Stimulated activated naive CD8-positive, alpha-beta T cell treated with anti-CD3 and anti-CD28 coated beads, Interleukin-15, Interleukin-2, amounts not matched to agents 100 ng/mL and 50 ng/mL, for 24 hours (primary cell): Measurements from ENCODE around the gene PARP1.
"Not testable (repeated sequence)": the region's sequence is repeated elsewhere in the genome, so short reads cannot be mapped to it uniquely, and the experiment has no call there.

Experiments used
- H3K27ac Mint-ChIP-seq: one replicate; pipeline ENCODE4 v1.8.0; 2021; ENCODE audit warnings: mild to moderate bottlenecking, mixed read lengths
- H3K27me3 Mint-ChIP-seq: one replicate; pipeline ENCODE4 v1.8.0; 2021; ENCODE audit warnings: mixed read lengths
- H3K36me3 Mint-ChIP-seq: one replicate; pipeline ENCODE4 v1.8.0; 2021; ENCODE audit warnings: low read depth, mixed read lengths
- H3K4me1 Mint-ChIP-seq: one replicate; pipeline ENCODE4 v1.8.0; 2021; ENCODE audit warnings: low read depth, mixed read lengths
- H3K4me3 Mint-ChIP-seq: one replicate; pipeline ENCODE4 v1.8.0; 2021; ENCODE audit warnings: mild to moderate bottlenecking, mixed read lengths
- H3K9me3 Mint-ChIP-seq: one replicate; pipeline ENCODE4 v1.8.0; 2021; ENCODE audit warnings: mixed read lengths

Gene PARP1

DNA sequence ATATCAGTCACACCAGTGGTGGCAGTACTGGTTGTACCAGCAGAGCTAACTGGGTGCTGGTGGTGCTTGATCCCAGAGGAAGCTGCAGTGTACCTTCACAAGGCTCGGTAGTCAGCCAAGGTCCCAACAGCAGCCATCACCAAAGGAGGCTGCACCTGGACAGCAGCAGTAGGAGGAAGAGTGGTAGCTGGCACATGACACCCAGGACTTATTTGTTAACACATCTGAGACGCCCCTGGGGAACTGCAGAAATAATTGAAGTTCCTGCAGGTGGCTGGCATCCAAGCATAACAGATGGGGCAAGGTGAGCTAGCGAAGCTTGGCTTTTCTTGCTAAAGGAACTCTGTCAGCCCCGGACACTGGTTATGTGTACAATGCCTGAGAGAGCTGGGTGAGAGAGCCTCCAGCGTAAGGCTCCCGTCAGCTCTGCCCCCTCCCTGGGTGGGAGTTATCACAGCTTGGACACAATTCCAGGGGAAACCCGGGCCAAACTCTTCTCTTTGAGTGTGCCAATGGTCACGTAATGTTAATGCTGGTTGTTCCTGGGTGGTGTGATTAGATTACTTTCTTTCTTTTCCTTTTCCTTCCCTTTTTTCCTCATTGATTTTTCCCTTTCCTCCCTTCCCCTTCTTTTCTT is 29.1 kb upstream of the PARP1 start:
- Mint-ChIP-seq H3K9me3 (no peaks in the 10 kb centered on the region), H3K27ac (no peak overlapping the region), H3K27me3 (no peaks in the 10 kb centered on the region), H3K36me3 (no peaks in the 10 kb centered on the region), H3K4me1 (no peaks in the 10 kb centered on the region), H3K4me3 (no peak overlapping the region)

DNA sequence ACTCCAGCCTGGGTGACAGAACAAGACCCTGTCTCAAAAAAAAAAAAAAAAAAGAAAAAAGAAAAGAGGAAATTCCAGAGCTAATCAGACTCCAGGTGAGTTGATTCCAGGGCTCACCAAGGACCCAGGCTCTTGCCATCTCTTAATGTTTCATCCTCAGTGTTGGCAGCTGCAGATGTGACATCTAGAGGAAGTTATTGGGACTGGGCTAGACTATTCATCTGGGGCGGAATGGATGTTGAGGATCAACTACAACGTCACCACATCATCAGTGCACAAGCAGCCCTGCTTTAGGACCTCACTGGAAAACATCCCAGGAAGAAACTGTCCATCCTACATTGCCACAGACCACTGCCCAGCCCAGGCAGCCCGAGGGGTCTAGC is 28.6 kb upstream of the PARP1 start:
- Mint-ChIP-seq H3K4me3 (no peak overlapping the region), H3K9me3 (no peaks in the 10 kb centered on the region), H3K36me3 (no peaks in the 10 kb centered on the region), H3K4me1 (no peaks in the 10 kb centered on the region), H3K27ac (no peak overlapping the region), H3K27me3 (no peaks in the 10 kb centered on the region)

DNA sequence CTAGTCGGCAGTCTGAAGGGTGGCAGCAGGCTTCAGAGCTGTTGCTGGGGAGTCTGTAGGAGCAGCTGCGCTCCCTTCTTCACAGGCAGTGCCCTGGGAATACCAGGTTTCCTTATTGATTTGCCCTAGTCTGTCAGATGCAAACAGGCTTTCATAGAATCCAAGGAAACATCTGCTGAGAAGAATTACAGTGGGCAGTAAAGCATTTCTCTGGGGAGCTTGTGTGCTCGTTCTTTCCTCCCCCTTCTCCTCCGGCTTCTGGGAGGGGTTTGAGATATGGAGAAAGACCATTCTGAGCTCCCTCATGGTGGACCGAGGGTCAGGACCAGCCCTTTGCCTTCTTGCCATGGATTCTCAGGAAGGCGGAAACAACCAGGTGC is 25.4 kb upstream of the PARP1 start:
- H3K27ac Mint-ChIP-seq, result no peak overlapping the region
- H3K36me3 Mint-ChIP-seq, result no peaks in the 10 kb centered on the region
- H3K27me3 Mint-ChIP-seq, result no peaks in the 10 kb centered on the region
- peaks cover 9% of the 10 kb centered on the region for H3K4me1 Mint-ChIP-seq
- H3K4me3 Mint-ChIP-seq, result no peak overlapping the region
- H3K9me3 Mint-ChIP-seq, result no peaks in the 10 kb centered on the region

DNA sequence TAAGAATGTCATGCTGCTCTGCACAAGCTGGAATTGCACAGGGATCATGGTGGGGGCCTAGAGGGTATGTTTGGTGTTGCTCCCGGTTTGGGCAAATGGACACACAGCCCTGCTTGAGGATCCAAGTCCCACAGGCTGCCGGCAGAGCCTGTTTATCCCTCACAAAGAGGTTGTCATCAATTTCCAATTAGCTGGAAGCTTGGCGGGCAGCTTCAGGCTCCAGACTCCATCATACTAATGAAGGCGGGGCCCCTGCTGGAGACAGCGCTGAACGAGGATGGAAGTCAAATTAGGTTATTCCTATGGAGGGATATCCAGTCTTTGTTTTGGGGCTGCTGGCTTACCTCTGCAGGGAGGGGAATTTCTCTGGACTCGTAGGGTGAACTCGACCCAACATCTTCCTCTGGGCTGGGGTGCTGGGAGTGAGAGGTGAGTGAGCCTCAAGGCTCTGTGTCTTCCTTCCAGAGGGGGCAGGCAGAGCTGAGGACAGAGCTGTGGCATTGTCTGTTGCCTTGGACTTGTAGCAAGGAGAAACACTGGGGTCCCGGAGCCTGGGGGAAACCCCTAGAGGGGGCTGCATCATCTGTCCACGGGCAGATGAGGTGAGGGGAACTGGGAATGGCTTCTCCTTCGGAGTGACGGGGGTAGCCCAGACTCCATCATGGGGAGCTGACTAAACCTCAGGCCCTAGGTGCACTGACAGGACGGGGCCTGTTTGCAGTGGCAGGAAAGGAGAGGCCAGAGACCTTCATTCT is 24.9 kb upstream of the PARP1 start:
- Mint-ChIP-seq H3K4me1 (peaks cover 9% of the 10 kb centered on the region), H3K27ac (no peak overlapping the region), H3K4me3 (no peak overlapping the region), H3K36me3 (no peaks in the 10 kb centered on the region), H3K9me3 (no peaks in the 10 kb centered on the region), H3K27me3 (no peaks in the 10 kb centered on the region)

DNA sequence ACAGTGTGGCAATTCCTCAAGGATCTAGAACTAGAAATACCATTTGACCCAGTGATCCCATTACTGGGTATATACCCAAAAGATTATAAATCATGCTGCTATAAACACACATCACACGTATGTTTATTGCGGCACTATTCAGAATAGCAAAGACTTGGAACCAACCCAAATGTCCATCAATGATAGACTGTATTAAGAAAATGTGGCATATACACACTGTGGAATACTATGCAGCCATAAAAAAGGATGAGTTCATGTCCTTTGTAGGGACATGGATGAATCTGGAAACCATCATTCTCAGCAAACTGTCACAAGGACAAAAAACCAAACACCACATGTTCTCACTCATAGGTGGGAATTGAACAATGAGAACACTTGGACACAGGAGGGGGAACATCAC is 24.0 kb upstream of the PARP1 start:
- not testable (repeated sequence) for H3K27ac Mint-ChIP-seq, H3K36me3 Mint-ChIP-seq, H3K27me3 Mint-ChIP-seq, H3K4me3 Mint-ChIP-seq, H3K9me3 Mint-ChIP-seq
- H3K4me1 Mint-ChIP-seq, result peaks cover 15% of the 10 kb centered on the region

DNA sequence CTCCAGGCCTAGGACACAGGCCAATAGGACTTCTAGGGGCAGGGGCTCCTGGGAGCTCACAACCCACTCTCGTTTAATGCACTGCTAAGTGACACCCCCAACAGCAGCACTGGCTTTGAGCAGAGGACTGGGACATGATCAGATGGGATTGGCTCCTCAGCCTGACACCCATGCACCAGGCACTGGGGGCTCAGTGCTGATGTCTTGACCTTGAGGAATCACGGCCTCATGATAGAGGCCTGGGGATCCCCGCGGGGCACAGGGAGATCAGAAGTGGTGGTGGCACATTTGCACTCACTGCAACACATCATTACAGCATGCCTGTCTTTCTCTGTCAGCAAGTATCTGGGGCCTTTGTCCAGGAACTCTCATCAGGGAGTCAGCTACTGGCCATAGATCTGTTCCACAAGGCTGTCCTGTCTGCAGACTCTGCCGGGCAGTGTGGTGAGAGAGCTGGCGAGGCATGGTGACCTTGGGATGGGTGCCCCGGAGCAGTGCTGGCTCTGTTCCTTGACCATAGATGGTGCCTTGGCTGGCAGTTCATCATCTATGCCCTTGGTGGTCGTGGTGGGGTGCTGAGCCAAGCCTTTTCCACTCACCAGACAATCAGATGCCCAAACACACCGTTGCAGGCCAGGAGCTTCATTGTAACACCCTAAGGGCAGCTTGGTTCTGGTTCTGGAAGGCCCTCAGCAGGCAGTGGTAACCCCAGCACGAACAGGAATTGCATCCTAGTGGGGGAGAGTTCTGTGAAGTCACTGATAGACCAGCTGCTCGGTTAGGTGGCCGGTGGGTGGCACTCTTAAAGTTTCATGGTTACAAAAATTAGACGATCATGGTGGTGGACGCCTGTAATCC is 22.2 kb upstream of the PARP1 start:
- H3K9me3 Mint-ChIP-seq, result no peaks in the 10 kb centered on the region
- H3K27me3 Mint-ChIP-seq, result no peaks in the 10 kb centered on the region
- H3K27ac Mint-ChIP-seq, result no peak overlapping the region
- peaks cover 24% of the 10 kb centered on the region for H3K4me1 Mint-ChIP-seq
- H3K36me3 Mint-ChIP-seq, result no peaks in the 10 kb centered on the region
- no peak overlapping the region for H3K4me3 Mint-ChIP-seq

DNA sequence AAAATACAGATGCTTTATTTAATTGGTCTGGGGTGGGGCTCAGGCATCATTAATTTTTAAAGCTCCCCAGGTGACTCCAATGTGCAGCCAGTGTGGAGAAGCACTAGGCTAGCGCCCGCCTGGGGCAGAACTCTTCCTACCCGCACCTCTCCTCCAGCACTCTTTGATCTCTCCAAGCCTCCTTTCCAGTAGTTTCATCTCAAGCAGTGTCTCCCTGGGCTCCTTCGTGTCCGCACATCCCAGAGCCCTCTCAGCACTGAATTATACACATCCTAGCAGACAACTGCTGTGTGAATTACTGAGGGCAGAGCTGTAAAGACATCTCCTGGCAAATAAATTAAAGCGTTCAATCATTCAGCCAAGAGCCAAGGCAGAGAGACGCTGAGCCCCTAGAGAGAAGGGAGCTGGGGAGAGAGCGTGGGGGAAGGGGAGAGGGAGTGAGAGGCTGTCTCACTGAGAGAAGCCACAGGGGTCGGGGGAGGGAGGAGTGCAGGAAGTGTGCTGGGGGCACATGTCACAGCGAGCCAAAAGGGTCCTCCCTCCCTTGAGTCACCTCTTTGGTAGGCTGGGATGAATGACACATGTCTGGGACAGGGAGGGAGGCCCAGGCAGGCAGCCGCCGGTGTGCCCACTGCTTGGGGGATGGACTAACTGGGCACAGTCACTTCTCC is 21.0 kb upstream of the PARP1 start:
- no peak overlapping the region for H3K27ac Mint-ChIP-seq
- peaks cover 24% of the 10 kb centered on the region for H3K4me1 Mint-ChIP-seq
- H3K9me3 Mint-ChIP-seq, result no peaks in the 10 kb centered on the region
- H3K36me3 Mint-ChIP-seq, result no peaks in the 10 kb centered on the region
- no peak overlapping the region for H3K4me3 Mint-ChIP-seq
- H3K27me3 Mint-ChIP-seq, result no peaks in the 10 kb centered on the region

DNA sequence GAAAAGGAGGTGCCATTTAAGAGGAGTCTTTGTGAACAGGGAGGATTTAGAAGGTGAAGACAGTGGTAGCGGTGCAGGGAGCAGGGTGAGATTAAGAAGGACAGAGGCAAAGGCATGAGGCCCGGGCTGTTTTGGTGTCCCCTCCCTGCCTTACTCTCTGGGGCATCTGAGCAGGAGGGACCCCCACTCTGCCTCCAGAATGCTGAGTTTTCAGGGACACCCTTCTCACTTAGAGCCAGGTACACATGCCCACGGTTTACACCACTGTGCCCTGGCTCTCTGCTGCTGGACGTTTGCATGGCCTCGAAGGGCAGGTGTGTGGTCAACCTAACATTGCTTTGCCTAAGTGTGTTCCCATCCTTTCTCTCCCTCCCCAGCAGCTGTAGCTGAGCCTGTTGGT is 20.5 kb upstream of the PARP1 start:
- Mint-ChIP-seq H3K27me3 (no peaks in the 10 kb centered on the region), H3K36me3 (no peaks in the 10 kb centered on the region), H3K4me1 (peaks cover 24% of the 10 kb centered on the region)

DNA sequence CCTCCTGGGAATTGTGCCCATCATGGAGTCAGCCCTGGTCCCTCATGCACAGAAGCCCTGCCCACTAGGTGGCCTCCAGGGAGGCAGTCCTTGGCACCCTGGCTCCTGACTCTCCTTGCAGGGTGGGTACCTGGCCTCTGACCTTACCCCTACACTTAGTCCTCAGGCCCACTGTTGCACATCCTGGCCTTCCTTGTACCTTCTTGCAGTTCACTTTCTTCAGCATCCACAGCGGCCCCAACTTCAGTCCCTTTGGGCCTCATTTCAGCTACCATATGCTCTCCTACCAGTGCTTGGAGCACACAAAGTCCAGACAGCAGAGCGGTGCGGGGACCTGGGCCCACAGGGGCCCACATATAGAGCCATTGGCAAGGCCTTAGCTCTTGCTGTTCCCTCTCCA is 19.2 kb upstream of the PARP1 start:
- Mint-ChIP-seq H3K9me3 (no peaks in the 10 kb centered on the region), H3K27me3 (no peaks in the 10 kb centered on the region), H3K27ac (no peak overlapping the region), H3K4me3 (peak overlapping the region; percentile 36), H3K4me1 (peaks cover 24% of the 10 kb centered on the region), H3K36me3 (no peaks in the 10 kb centered on the region)

More for the DNA sequence above, 20.5 kb upstream of the PARP1 start:
- H3K27ac Mint-ChIP-seq, result no peak overlapping the region
- no peaks in the 10 kb centered on the region for H3K9me3 Mint-ChIP-seq
- no peak overlapping the region for H3K4me3 Mint-ChIP-seq

DNA sequence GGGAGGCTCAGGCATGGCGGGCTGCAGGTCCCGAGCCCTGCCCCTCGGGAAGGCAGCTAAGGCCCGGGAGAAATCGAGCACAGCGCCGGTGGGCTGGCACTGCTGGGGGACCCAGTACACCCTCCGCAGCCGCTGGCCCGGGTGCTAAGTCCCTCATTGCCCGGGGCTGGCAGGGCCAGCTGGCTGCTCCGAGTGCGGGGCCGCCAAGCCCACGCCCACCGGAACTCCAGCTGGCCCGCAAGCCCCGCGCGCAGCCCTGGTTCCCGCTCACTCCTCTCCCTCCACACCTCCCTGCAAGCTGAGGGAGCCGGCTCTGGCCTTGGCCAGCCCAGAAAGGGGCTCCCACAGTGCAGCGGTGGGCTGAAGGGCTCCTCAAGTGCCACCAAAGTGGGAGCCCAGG is 18.5 kb upstream of the PARP1 start:
- H3K9me3 Mint-ChIP-seq, H3K27me3 Mint-ChIP-seq, H3K4me3 Mint-ChIP-seq, H3K27ac Mint-ChIP-seq, H3K36me3 Mint-ChIP-seq: not testable (repeated sequence)
- peaks cover 24% of the 10 kb centered on the region for H3K4me1 Mint-ChIP-seq

DNA sequence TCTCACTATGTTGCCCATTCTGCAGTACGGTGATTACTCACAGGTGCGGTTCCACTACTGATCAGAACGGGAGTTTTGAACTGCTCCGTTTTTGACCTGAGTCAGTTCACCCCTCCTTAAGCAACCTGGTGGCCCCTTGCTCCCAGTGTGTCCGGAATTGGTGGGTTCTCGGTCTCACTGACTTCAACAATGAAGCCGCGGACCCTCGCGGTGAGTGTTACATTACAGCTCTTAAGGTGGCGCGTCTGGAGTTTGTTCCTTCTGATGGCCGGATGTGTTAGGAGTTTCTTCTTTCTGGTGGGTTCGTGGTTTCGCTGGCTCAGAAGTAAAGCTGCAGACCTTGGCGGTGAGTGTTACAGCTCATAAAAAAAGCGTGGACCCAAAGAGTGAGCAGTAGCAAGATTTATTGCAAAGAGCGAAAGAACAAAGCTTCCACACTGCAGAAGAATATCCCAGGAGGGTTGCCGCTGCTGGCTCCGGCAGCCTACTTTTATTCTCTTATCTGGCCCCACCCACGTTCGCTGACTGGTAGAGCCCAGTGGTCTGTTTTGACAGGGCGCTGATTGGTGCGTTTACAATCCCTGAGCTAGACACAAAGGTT is 17.6 kb upstream of the PARP1 start:
- H3K27ac Mint-ChIP-seq, result peak overlapping the region; percentile 40
- H3K36me3 Mint-ChIP-seq, result no peaks in the 10 kb centered on the region
- no peaks in the 10 kb centered on the region for H3K27me3 Mint-ChIP-seq
- H3K4me3 Mint-ChIP-seq, result peak overlapping the region; percentile 86
- no peaks in the 10 kb centered on the region for H3K9me3 Mint-ChIP-seq
- H3K4me1 Mint-ChIP-seq, result peaks cover 24% of the 10 kb centered on the region

DNA sequence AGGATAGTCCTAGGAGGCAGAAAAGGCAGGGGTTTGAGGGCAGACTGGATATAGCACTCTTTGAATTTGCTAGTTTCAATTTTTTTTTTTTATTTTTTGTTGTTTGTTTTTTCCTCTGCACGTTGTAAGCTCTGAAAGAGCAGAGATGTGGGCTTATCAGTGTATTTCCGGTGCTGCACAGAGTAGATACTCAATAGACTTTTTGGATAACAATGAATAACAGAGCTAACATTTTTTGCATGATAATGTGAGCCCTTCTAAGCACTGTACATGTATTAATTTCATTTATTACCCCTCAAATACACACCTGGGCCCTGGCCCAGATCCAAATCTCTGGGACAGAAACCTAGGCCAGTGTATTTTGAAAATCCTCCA is 17.1 kb upstream of the PARP1 start:
- no peaks in the 10 kb centered on the region for H3K27me3 Mint-ChIP-seq
- no peak overlapping the region for H3K4me3 Mint-ChIP-seq
- H3K36me3 Mint-ChIP-seq, result no peaks in the 10 kb centered on the region
- H3K9me3 Mint-ChIP-seq, result no peaks in the 10 kb centered on the region
- peaks cover 24% of the 10 kb centered on the region for H3K4me1 Mint-ChIP-seq
- H3K27ac Mint-ChIP-seq, result no peak overlapping the region

DNA sequence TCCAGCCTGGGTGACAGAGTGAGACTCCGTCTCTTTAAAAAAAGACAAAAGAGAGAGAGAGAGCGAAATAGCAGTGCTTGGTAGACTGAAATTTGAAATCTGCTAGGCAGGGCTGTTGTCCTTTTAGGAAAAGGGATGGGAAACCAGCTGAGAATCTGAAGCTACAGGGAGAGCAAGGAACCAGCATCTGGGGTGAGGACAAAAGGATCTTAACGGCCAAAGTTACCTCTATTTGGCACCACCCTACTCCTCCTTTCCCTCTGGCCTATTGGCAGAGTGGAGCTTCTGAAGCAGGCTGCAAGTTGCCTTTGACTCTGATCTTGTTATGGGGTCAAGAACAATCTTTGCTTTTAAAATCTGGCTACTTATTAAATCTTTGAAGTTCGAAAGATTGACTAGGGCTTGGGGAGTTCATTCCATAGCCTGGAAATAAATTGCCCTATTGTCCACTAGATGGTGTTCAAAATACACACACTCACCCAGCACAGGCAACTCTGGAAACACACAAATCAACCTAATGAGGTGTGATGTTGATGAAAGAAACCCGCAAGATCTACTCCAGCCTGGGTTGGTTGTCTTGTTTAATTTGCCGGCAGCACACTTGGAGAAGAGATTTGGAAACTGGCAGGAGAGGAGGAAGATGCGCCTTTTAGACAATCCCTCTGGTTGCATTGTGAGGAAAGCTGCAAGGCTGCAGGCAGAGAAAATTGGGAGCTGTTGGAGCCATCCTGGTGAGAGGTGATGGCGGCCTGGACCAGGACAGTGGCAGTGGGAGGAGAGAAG is 16.5 kb upstream of the PARP1 start:
- Mint-ChIP-seq H3K36me3 (no peaks in the 10 kb centered on the region), H3K4me3 (no peak overlapping the region), H3K9me3 (no peaks in the 10 kb centered on the region), H3K27ac (no peak overlapping the region), H3K4me1 (peaks cover 24% of the 10 kb centered on the region), H3K27me3 (no peaks in the 10 kb centered on the region)

DNA sequence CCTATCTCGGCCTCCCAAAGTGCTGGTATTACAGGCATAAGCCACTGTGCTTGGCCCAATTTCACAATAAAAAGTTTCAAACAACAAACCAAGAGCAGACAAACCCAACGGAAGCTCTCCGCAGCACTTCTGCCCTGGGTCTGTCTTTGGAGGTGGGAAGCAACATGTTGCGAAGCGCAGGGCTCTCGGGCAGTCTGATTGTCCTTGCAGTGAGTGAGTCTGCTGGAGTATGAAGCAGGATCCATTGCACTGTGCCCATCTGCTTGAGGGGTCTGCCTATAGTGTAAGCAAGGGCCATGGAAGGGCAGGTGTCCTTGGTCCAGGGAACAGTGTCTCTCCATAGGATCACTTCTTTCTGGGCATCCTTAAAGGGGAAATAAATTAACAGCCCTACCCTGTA is 14.6 kb upstream of the PARP1 start:
- Mint-ChIP-seq H3K9me3 (no peaks in the 10 kb centered on the region), H3K4me3 (no peak overlapping the region), H3K36me3 (no peaks in the 10 kb centered on the region), H3K27me3 (no peaks in the 10 kb centered on the region), H3K4me1 (peaks cover 22% of the 10 kb centered on the region), H3K27ac (no peak overlapping the region)
